H1 (cell line): ENCODE measurements around the gene RPL18. TPM values are rescaled to one million over a fixed set of nuclear protein-coding genes. Genes with fewer than 3 reads are reported as not detected.

ENCODE experiments used
- ATF2 ChIP-seq: IDR thresholded peaks from 2 replicates; pipeline ENCODE4 v1.6.1; 2012; ENCODE audit warnings: low read length, inconsistent platforms
- BCL11A ChIP-seq, 2 experiments: IDR thresholded peaks; one replicate each; pipeline ENCODE4 v1.6.1; 2011; ENCODE audit warnings: low read depth in 2 of 2, low read length in 2 of 2, mild to moderate bottlenecking in 2 of 2
- BRCA1 ChIP-seq: IDR thresholded peaks from 2 replicates; pipeline ENCODE4 v1.6.1; 2012; ENCODE audit warnings: low read depth, low read length, improper control_type of control experiment
- CBX5 ChIP-seq: fragments of 300-800, 300-1000 bp; sonication (generic); IDR thresholded peaks from 2 replicates; pipeline ENCODE4 v1.7.1; 2016; ENCODE audit warnings: antibody characterized with exemption, low read length, low read depth
- CHD2 ChIP-seq: IDR thresholded peaks from 2 replicates; pipeline ENCODE4 v1.6.1; 2012; ENCODE audit warnings: low read length, improper control_type of control experiment
- CREB1 ChIP-seq: IDR thresholded peaks from 2 replicates; pipeline ENCODE4 v1.6.1; 2012; ENCODE audit warnings: inconsistent platforms
- EGR1 ChIP-seq: IDR thresholded peaks from 2 replicates; pipeline ENCODE4 v1.6.1; 2011; ENCODE audit warnings: low read depth, low read length, borderline replicate concordance
- EP300 ChIP-seq, 2 experiments: IDR thresholded peaks; 1 replicate in 1 of 2; 2 replicates in 1 of 2; pipeline ENCODE4 v1.6.1; 2011 to 2012; ENCODE audit warnings: low read depth in 2 of 2, low read length in 2 of 2, mild to moderate bottlenecking in 2 of 2, borderline replicate concordance in 1 of 2, inconsistent platforms in 1 of 2, moderate library complexity in 1 of 2
- GTF2F1 ChIP-seq: IDR thresholded peaks from 2 replicates; pipeline ENCODE4 v1.6.1; 2012; ENCODE audit warnings: low read depth, low read length, improper control_type of control experiment, borderline replicate concordance
- HDAC6 ChIP-seq: IDR thresholded peaks from one replicate; pipeline ENCODE4 v1.7.1; 2012; ENCODE audit warnings: low read depth, mild to moderate bottlenecking, inconsistent platforms, low read length, moderate library complexity
- MAX ChIP-seq: IDR thresholded peaks from 2 replicates; pipeline ENCODE4 v1.6.1; 2012; ENCODE audit warnings: inconsistent platforms
- NRF1 ChIP-seq: IDR thresholded peaks from 2 replicates; pipeline ENCODE4 v1.6.1; 2011; ENCODE audit warnings: mild to moderate bottlenecking, low read depth, low read length, improper control_type of control experiment
- POU5F1 ChIP-seq: IDR thresholded peaks from 2 replicates; pipeline ENCODE4 v1.6.1; 2011; ENCODE audit warnings: low read depth, mild to moderate bottlenecking, low read length, moderate library complexity
- SIN3A ChIP-seq, 2 experiments: IDR thresholded peaks in 1 of 2; conservative IDR thresholded peaks in 1 of 2; 2 replicates each; pipeline ENCODE4 v1.6.1; 2011 to 2012; ENCODE audit warnings: low read length in 2 of 2, improper control_type of control experiment in 1 of 2, low read depth in 1 of 2, mild to moderate bottlenecking in 1 of 2
- SP1 ChIP-seq: IDR thresholded peaks from 2 replicates; pipeline ENCODE4 v1.6.1; 2011; ENCODE audit warnings: low read depth, low read length
- SP2 ChIP-seq: IDR thresholded peaks from 2 replicates; pipeline ENCODE4 v1.6.1; 2012; ENCODE audit warnings: mild to moderate bottlenecking, low read length, inconsistent platforms
- SP4 ChIP-seq: IDR thresholded peaks from 2 replicates; pipeline ENCODE4 v1.6.1; 2012; ENCODE audit warnings: low read length, inconsistent platforms
- TAF1 ChIP-seq: IDR thresholded peaks from 2 replicates; pipeline ENCODE4 v1.6.1; 2011; ENCODE audit warnings: mild to moderate bottlenecking, low read depth, low read length
- TAF7 ChIP-seq: optimal IDR thresholded peaks from 2 replicates; pipeline ENCODE3; 2011; ENCODE audit warnings: low read depth, mild to moderate bottlenecking, inconsistent platforms, low read length, moderate library complexity, borderline replicate concordance
- TCF12 ChIP-seq: IDR thresholded peaks from 2 replicates; pipeline ENCODE4 v1.6.1; 2011; ENCODE audit warnings: low read depth, mild to moderate bottlenecking, low read length
- USF2 ChIP-seq: IDR thresholded peaks from 2 replicates; pipeline ENCODE4 v1.6.1; 2011; ENCODE audit warnings: low read length, improper control_type of control experiment
- polyA plus RNA-seq, 7 experiments: library from polyadenylated mRNA; depleted of rRNA in 3 of 7; stranded (reverse) in 5 of 7; unstranded in 2 of 7; fragments of >200 nt in 5 of 7; fragments of 200-250 nt in 2 of 7; gene quantifications; 1 replicate in 5 of 7; 2 replicates in 1 of 7; 4 replicates in 1 of 7; pipeline versions ENCODE4 v1.2.1 to v1.2.3, GENCODE V29; 2011 to 2013; ENCODE audit warnings: missing spikeins in 2 of 7, mixed read lengths in 2 of 7
- total RNA-seq: library from RNA; stranded (reverse); fragmentation: NEBNext Ultra II Directional; extraction: Animal tissue kit (Norgen Biotek cat#: 25700); gene quantifications from 2 replicates; pipeline ENCODE4 v1.2.1, GENCODE V29; 2021

RPL18 gene
- total and polyA plus RNA-seq, 2 of the 8 experiments (the other 6 are each of a cell fraction or from before 2014, with no cell fraction given) = 1,669 to 2,789 TPM

- TF ChIP-seq EP300 (IDR thresholded peaks at IDR 0.05; ENCODE audit: borderline replicate concordance in 1 of 2, low read depth in 2 of 2, low read length in 2 of 2) (peak in 1 of 2 experiments; percentile 100; a peak in 2 of 3 replicates), SP1 (peak; percentile 72; the same call in 1 of the 2 replicates), POU5F1 (no peak), TAF1 (0 out of 2 replicates have a peak, but pooled peaks have one; percentile 44), NRF1 (no peak), MAX (peak; percentile 54; the same call in 1 of the 2 replicates), CREB1 (peak; percentile 16; the same call in 1 of the 2 replicates), HDAC6 (no peak), TAF7 (no peak), SIN3A (conservative IDR thresholded peaks at IDR 0.05 in 1 of 2, IDR thresholded peaks at IDR 0.05 in 1 of 2; ENCODE audit: low read depth in 1 of 2, low read length in 2 of 2) (0 out of 4 replicates have a peak, but pooled peaks of 1 of the 2 experiments have one; percentile 12), CBX5 (no peak), USF2 (no peak), EGR1 (peak; percentile 45; the same call in 1 of the 2 replicates), BRCA1 (peak; percentile 40; the same call in 1 of the 2 replicates), SP4 (peak; percentile 14; the same call in 1 of the 2 replicates), BCL11A (IDR thresholded peaks at IDR 0.05; ENCODE audit: low read depth in 2 of 2, low read length in 2 of 2) (no peak), SP2 (no peak), CHD2 (no peak), TCF12 (no peak), GTF2F1 (no peak), ATF2 (no peak; the same call in 1 of the 2 replicates)
Measured at GRCh38 chr19:48637948-48638830, 19.2 kb upstream of the RPL18 start (continued).
